Panc1 (cell line): Measurements from ENCODE around the gene APOBEC2. TPM values are rescaled to one million over a fixed set of nuclear protein-coding genes. Genes with fewer than 3 reads are reported as not detected.

ENCODE experiments used
- ATAC-seq: fragments of 200-7000 bp; cut with Tn5 transposase; 2 replicates; pipeline ENCODE4 v1.9.1; 2020; ENCODE audit warnings: mild to moderate bottlenecking, moderate library complexity
- BruUV-seq: library from RNA; stranded (reverse); fragments of 400-500 nt; replicated peaks from 2 replicates; lab custom pipeline; 2021; lab: Mats Ljungman, UMichigan
- CTCF ChIA-PET: fragments of 300-600 bp; sonication (Branson Sonifier 250); formaldehyde crosslinking; loops from one replicate; lab custom pipeline; 2022; ENCODE audit warnings: antibody characterized with exemption; lab: Charles Lee
- POLR2A ChIA-PET: fragments of 300-600 bp; sonication (Branson Sonifier 250); formaldehyde crosslinking; loops from one replicate; lab custom pipeline; 2022; ENCODE audit warnings: antibody characterized with exemption; lab: Charles Lee
- DNase-seq: peaks from one replicate; pipeline ENCODE4 v3.0.0-alpha.2; 2010; ENCODE audit warnings: low read depth, low spot score
- H3K27ac ChIP-seq: 2 replicates; pipeline ENCODE4 v1.5.1; 2011; ENCODE audit warnings: mild to moderate bottlenecking, low read length, inconsistent platforms
- H3K27me3 ChIP-seq: fragments of 200-500 bp; sonication (Bioruptor generic); 2 replicates; pipeline ENCODE4 v1.6.0; 2014; ENCODE audit warnings: low read length, inconsistent platforms; ENCODE audit not compliant: control insufficient read depth, insufficient read depth
- H3K36me3 ChIP-seq: fragments of 200-500 bp; sonication (Bioruptor generic); 2 replicates; pipeline ENCODE4 v1.5.1; 2014; ENCODE audit warnings: inconsistent platforms, mild to moderate bottlenecking, low read length, moderate library complexity; ENCODE audit not compliant: control insufficient read depth, insufficient read depth
- H3K4me1 ChIP-seq: 2 replicates; pipeline ENCODE4 v1.5.1; 2011; ENCODE audit warnings: inconsistent platforms, mild to moderate bottlenecking, low read length, moderate library complexity; ENCODE audit not compliant: control insufficient read depth, insufficient read depth
- H3K4me3 ChIP-seq, 2 experiments: 2 replicates each; pipeline ENCODE4 v1.5.1; 2011 to 2012; ENCODE audit warnings: low read depth in 2 of 2, low read length in 2 of 2, mild to moderate bottlenecking in 2 of 2, inconsistent platforms in 1 of 2, moderate library complexity in 1 of 2
- H3K9me3 ChIP-seq: fragments of 200-500 bp; sonication (Bioruptor generic); 2 replicates; pipeline ENCODE4 v1.5.1; 2014; ENCODE audit warnings: low read depth, mild to moderate bottlenecking, inconsistent platforms, low read length, moderate library complexity; ENCODE audit not compliant: control insufficient read depth, insufficient read depth
- POLR2AphosphoS5 ChIP-seq: IDR thresholded peaks from 2 replicates; pipeline ENCODE4 v1.6.1; 2012; ENCODE audit warnings: mild to moderate bottlenecking, low read depth, low read length, moderate library complexity
- REST ChIP-seq, 2 experiments: IDR thresholded peaks; 2 replicates each; pipeline ENCODE4 v1.6.1; 2011 to 2012; ENCODE audit warnings: low read depth in 2 of 2, control low read depth in 1 of 2, low read length in 1 of 2, mild to moderate bottlenecking in 1 of 2, moderate library complexity in 1 of 2; ENCODE audit not compliant: insufficient read depth in 1 of 2
- SIN3A ChIP-seq: IDR thresholded peaks from 2 replicates; pipeline ENCODE4 v1.6.1; 2012; ENCODE audit warnings: low read depth, mild to moderate bottlenecking, low read length, moderate library complexity, borderline replicate concordance; ENCODE audit not compliant: insufficient read depth
- TCF7L2 ChIP-seq: IDR thresholded peaks from 2 replicates; pipeline ENCODE4 v1.6.1; 2011; ENCODE audit warnings: mild to moderate bottlenecking, low read depth, low read length, inconsistent platforms
- in situ Hi-C: cut with HindIII; loops from 2 replicates; pipeline ENCODE4 v1.10.0; 2016; ENCODE audit warnings: low sequenced_read_pairs, low pct_unique_long_range_greater_than_20kb
- intact Hi-C: fragments of 100-400 bp; cut with micrococcal nuclease; formaldehyde crosslinking; loops from one replicate; pipeline ENCODE4 v1.10.0; 2022; ENCODE audit not compliant: unreplicated experiment
- total RNA-seq: library from RNA; stranded (reverse); gene quantifications from one replicate; pipeline ENCODE4 v1.2.1, GENCODE V29; 2021; ENCODE audit not compliant: unreplicated experiment
- TF ChIP-seq, protein P1 (sequence below): fragments of 450-650 bp; IDR thresholded peaks from 2 replicates; pipeline ENCODE4 v1.5.1; 2017; ENCODE audit warnings: mild to moderate bottlenecking

Gene APOBEC2
- total RNA-seq, 1 experiment from 2014 or later, result not detected

- intact Hi-C loops, result no loop called here
- in situ Hi-C loops, result no loop called here
- ATAC-seq, result no peak
- Histone ChIP-seq H3K4me1 (0 out of 2 replicates have a peak, but pooled peaks cover 2% of the 10 kb centered on the region), H3K27ac (no peak overlapping the region), H3K4me3 (no peak overlapping the region), H3K27me3 (no peaks in the 10 kb centered on the region), H3K9me3 (no peaks in the 10 kb centered on the region), H3K36me3 (no peaks in the 10 kb centered on the region)
- POLR2A ChIA-PET, result no interaction called here
- CTCF ChIA-PET, result no interaction called here
- no TSS peak for BruUV-seq
- no peak for DNase-seq
- TF ChIP-seq, protein P1, sequence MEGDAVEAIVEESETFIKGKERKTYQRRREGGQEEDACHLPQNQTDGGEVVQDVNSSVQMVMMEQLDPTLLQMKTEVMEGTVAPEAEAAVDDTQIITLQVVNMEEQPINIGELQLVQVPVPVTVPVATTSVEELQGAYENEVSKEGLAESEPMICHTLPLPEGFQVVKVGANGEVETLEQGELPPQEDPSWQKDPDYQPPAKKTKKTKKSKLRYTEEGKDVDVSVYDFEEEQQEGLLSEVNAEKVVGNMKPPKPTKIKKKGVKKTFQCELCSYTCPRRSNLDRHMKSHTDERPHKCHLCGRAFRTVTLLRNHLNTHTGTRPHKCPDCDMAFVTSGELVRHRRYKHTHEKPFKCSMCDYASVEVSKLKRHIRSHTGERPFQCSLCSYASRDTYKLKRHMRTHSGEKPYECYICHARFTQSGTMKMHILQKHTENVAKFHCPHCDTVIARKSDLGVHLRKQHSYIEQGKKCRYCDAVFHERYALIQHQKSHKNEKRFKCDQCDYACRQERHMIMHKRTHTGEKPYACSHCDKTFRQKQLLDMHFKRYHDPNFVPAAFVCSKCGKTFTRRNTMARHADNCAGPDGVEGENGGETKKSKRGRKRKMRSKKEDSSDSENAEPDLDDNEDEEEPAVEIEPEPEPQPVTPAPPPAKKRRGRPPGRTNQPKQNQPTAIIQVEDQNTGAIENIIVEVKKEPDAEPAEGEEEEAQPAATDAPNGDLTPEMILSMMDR, result no peak
- TF ChIP-seq POLR2AphosphoS5, result no peak
- no peak for TF ChIP-seq SIN3A
- TF ChIP-seq REST (IDR thresholded peaks at IDR 0.05; ENCODE audit: insufficient read depth in 1 of 2, low read depth in 2 of 2, low read length in 1 of 2), result no peak
- no peak for TF ChIP-seq TCF7L2
These were observed 3.0 kb upstream of the APOBEC2 start for GRCh38 chr6:41049955-41050354.

DNA sequence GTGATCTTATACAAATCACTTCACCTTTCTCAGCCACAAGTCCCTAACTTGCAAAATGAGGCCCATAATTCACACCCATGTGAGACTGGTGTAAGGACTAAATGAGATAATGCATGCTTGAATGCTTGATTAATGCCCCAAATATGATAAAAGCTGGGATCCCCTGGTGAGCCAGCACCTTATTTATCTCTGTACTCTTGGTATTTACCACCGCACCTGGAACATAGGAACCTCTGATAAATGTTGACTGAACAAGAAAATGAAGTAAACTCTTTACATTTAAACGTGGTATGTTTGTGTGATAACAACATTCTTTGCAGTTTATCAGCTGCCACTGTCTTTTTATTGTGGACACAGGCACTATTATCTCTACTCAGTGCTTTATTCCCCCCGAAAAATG lies 2.5 kb upstream of the APOBEC2 start:
- no peak for DNase-seq
- CTCF ChIA-PET, result no interaction called here

More for the DNA sequence above, 2.5 kb upstream of the APOBEC2 start:
- H3K36me3 ChIP-seq, result no peaks in the 10 kb centered on the region
- intact Hi-C loops (no loop called here), in situ Hi-C loops (no loop called here)
- no TSS peak for BruUV-seq
- no peak overlapping the region for H3K4me3 ChIP-seq
- no peaks in the 10 kb centered on the region for H3K9me3 ChIP-seq
- H3K27me3 ChIP-seq, result no peaks in the 10 kb centered on the region
- no peak for ATAC-seq
- TF ChIP-seq, protein P1, result no peak
- TF ChIP-seq REST (IDR thresholded peaks at IDR 0.05; ENCODE audit: insufficient read depth in 1 of 2, low read depth in 2 of 2, low read length in 1 of 2) (no peak), TCF7L2 (no peak), POLR2AphosphoS5 (no peak), SIN3A (no peak)
- H3K27ac ChIP-seq, result no peak overlapping the region
- no peaks in the 10 kb centered on the region for H3K4me1 ChIP-seq
- POLR2A ChIA-PET, result no interaction called here
